Measurements from ENCODE around the gene DDX11.
"Not testable (repeated sequence)": the region's sequence is repeated elsewhere in the genome, so short reads cannot be mapped to it uniquely, and the experiment has no call there.

DNA sequence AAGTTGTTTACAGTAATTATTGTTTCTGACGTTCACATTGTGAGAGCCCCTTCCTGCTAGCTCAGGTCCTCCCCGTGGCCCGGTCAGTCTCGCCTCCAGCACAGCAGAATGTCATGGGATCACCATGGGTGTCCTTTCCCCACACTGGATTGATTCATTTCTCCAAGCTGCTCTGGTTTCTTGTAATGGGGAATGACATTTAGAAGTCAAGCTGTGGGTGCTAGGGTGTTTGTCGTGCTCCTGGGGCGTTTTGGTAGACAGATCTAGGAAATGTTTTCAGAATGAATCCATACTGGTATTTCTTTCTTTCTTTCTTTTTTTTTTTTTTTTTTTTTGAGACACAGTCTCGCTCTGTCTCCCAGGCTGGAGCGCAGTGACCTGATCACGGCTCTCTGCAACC, 25.1 kb downstream of the DDX11 start:
- TF ChIP-seq CTCF, EP300 (IDR thresholded peaks at IDR 0.05): not testable (repeated sequence)

All from ovary (tissue), 3 donors.